Psoas muscle (tissue), 8 donors: ENCODE data around the gene SSPN. TPM values are rescaled to one million over a fixed set of nuclear protein-coding genes. Genes with fewer than 3 reads are reported as not detected.

ENCODE experiments used
- ATAC-seq, 4 donors: fragments of 200-7000 bp; cut with Tn5 transposase; one replicate each; pipeline ENCODE4 v1.9.1; 2020; ENCODE audit warnings: moderate library complexity in 3 of 4, mild to moderate bottlenecking in 2 of 4
- DNase-seq, 2 donors: peaks; one replicate each; pipeline ENCODE4 v3.0.0-alpha.2; 2020
- H3K27ac ChIP-seq: fragments of 200-600 bp; one replicate; pipeline ENCODE4 v1.8.0; 2022
- H3K27me3 ChIP-seq, 3 donors: fragments of 200-600 bp in 1 of 3; one replicate each; pipeline versions ENCODE4 v1.6.1 to v1.8.0; 2013 to 2022; ENCODE audit warnings: low read length in 2 of 3, mild to moderate bottlenecking in 2 of 3, moderate library complexity in 1 of 3; ENCODE audit not compliant: insufficient read depth in 3 of 3
- H3K36me3 ChIP-seq, 2 donors: fragments of 200-600 bp in 1 of 2; one replicate each; pipeline versions ENCODE4 v1.6.1 to v1.8.0; 2013 to 2022; ENCODE audit warnings: low read depth in 1 of 2, mild to moderate bottlenecking in 1 of 2, moderate library complexity in 1 of 2; ENCODE audit not compliant: insufficient read depth in 1 of 2
- H3K4me1 ChIP-seq: fragments of 200-600 bp; one replicate; pipeline ENCODE4 v1.8.0; 2022
- H3K4me3 ChIP-seq: fragments of 200-600 bp; one replicate; pipeline ENCODE4 v1.8.0; 2022; ENCODE audit warnings: mild to moderate bottlenecking
- H3K9me3 ChIP-seq: fragments of 200-600 bp; one replicate; pipeline ENCODE4 v1.8.0; 2022
- CTCF ChIP-seq: fragments of 200-600 bp; IDR thresholded peaks from one replicate; pipeline ENCODE4 v1.8.0; 2022; ENCODE audit warnings: antibody characterized with exemption
- WGBS, 3 donors: extraction: QIAGEN DNeasy Blood & Tissue Kit; methylation state at CpG; one replicate each; pipeline versions ENCODE4 v1.1.6 to v1.1.7; 2013; 5-methylcytosine and 5-hydroxymethylcytosine counted together
- intact Hi-C, 2 donors: fragments of 100-400 bp; cut with DNase I; formaldehyde crosslinking; loops; one replicate each; pipeline versions ENCODE4 v1.11.0 to v1.14.2; 2022
- polyA plus RNA-seq, 3 donors: library from polyadenylated mRNA; stranded (reverse); fragments of 200-250 nt; gene quantifications; one replicate each; pipeline ENCODE4 v1.2.3, GENCODE V29; 2013
- total RNA-seq, 4 donors: library from RNA; stranded (reverse); fragmentation: NEBNext Ultra II Directional in 2 of 4; extraction: Animal tissue kit (Norgen Biotek cat#: 25700) in 2 of 4; gene quantifications; one replicate each; pipeline versions ENCODE4 v1.2.1 to v1.2.4, GENCODE V29; 2021 to 2023
- donor health status: healthy with polysubstance abuse.
- donor health status: DM: no; HTN: no; CAD: no; lungs with moderate emphysema.
- donor health status: Bipolar disorder and iron deficiency.
- donor health status: healthy.
- donor health status: DM: yes; HTN: yes; CAD: no.
- donor health status: DM: no; HTN: no; CAD: no.
- donor health status: DM: no; HTN: no; CAD: no.
- donor health status: DM: yes; HTN: yes; CAD: no.

Gene SSPN
- total and polyA plus RNA-seq, 7 donors = 8.3 to 88.7 (median 45.4) TPM

GRCh38 chr12:26271024-26271423, 75.7 kb downstream of the SSPN start:
- whole genome bisulfite sequencing, 3 donors = 56 to 80% (median 63%) methylated on average over 2 of the region's 2 CpGs
- DNase-seq = no peak
- Histone ChIP-seq H3K4me1 (peaks cover 29% of the 10 kb centered on the region), H3K9me3 (no peaks in the 10 kb centered on the region), H3K36me3 (no peaks in the 10 kb centered on the region), H3K27ac (peak overlapping the region; percentile 17), H3K27me3 (no peaks in the 10 kb centered on the region), H3K4me3 (no peak overlapping the region)
- no peak for TF ChIP-seq CTCF
- intact Hi-C loops = no loop called here
- no peak for ATAC-seq

DNA sequence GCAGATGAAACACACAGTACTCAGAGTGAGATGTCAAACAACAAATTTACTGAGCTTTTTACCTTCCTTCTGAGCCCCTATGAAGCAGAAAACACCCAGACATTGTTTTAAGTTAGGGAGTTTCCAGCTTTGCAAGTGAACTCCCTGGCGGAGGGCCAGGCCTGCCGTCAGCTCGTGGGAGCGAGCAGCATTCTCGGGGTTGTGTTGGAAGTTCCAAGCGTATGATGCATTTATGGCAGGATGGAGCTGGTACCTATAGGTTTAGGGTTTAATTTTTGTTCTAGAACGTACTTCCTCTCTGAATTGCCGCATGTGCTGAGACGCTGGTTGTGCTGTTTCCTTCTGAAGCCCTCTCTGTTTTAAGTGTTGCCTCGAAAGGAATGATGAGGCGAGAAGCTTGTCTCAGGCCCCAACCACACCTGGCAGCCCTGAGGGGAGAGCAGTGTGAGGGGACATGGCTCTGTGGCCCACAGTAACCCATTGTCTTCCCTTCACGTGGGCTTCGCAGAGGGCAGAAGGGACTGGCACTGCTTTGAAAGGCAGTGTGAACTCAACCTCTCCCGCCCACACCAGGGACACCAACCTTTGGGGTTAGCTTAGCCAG, 76.6 kb downstream of the SSPN start:
- no peaks in the 10 kb centered on the region for H3K36me3 ChIP-seq
- intact Hi-C loops = no loop called here
- H3K4me3 ChIP-seq = no peak overlapping the region
- no peaks in the 10 kb centered on the region for H3K27me3 ChIP-seq
- H3K27ac ChIP-seq = no peak overlapping the region
- peaks cover 29% of the 10 kb centered on the region for H3K4me1 ChIP-seq
- ATAC-seq = no peak
- TF ChIP-seq CTCF = no peak
- WGBS, 3 donors = 51 to 54% (median 52%) methylated on average over 14 of the region's 14 CpGs
- H3K9me3 ChIP-seq = no peaks in the 10 kb centered on the region
- DNase-seq = peak; percentile 72 to 76

GRCh38 chr12:26272851-26273250, 77.5 kb downstream of the SSPN start:
- TF ChIP-seq CTCF = no peak
- Histone ChIP-seq H3K27ac (no peak overlapping the region), H3K9me3 (no peaks in the 10 kb centered on the region), H3K4me1 (peaks cover 29% of the 10 kb centered on the region), H3K27me3 (no peaks in the 10 kb centered on the region), H3K4me3 (no peak overlapping the region), H3K36me3 (no peaks in the 10 kb centered on the region)
- no peak for DNase-seq
- WGBS, 3 donors = 97 to 100% (median 98%) methylated on average over 2 of the region's 2 CpGs
- ATAC-seq = no peak
- intact Hi-C loops = no loop called here

DNA sequence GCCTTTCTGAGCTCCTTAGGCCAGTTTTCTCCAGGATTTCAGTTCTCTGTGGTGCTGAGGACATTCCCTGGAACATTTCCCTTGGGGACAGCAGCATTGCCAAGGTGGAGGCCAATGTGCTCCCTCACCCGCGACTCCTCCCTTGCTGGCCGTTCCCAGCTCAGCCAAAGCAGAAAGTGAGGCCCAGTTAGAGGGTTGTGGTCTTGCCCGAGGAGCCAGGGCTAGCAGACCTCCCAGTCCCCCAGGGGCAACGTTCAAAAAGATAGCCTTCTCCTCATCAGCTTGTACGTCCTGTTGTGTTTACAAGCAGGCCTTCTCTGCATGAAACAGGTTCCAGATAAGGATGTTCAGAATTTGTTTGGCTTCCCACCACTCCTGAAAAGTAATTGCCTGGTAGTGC, 78.4 kb downstream of the SSPN start:
- peak overlapping the region; percentile 64 for H3K27ac ChIP-seq
- H3K36me3 ChIP-seq = no peaks in the 10 kb centered on the region
- no peaks in the 10 kb centered on the region for H3K27me3 ChIP-seq
- peak in 1 of 2 donors; percentile 53 for DNase-seq
- intact Hi-C loops = no loop called here
- H3K4me3 ChIP-seq = no peak overlapping the region
- TF ChIP-seq CTCF = no peak
- peaks cover 29% of the 10 kb centered on the region for H3K4me1 ChIP-seq
- no peak for ATAC-seq
- H3K9me3 ChIP-seq = no peaks in the 10 kb centered on the region
- 33 to 57% (median 35%) methylated on average over 6 of the region's 6 CpGs for WGBS, 3 donors
